LoVo (cell line): ENCODE measurements around the gene ASB4.
"Not testable (repeated sequence)": the region's sequence is repeated elsewhere in the genome, so short reads cannot be mapped to it uniquely, and the experiment has no call there.

ENCODE experiments used
- DNase-seq: peaks from one replicate; pipeline ENCODE4 v3.0.0-alpha.2; 2016; ENCODE audit warnings: low spot score

Gene ASB4

DNA sequence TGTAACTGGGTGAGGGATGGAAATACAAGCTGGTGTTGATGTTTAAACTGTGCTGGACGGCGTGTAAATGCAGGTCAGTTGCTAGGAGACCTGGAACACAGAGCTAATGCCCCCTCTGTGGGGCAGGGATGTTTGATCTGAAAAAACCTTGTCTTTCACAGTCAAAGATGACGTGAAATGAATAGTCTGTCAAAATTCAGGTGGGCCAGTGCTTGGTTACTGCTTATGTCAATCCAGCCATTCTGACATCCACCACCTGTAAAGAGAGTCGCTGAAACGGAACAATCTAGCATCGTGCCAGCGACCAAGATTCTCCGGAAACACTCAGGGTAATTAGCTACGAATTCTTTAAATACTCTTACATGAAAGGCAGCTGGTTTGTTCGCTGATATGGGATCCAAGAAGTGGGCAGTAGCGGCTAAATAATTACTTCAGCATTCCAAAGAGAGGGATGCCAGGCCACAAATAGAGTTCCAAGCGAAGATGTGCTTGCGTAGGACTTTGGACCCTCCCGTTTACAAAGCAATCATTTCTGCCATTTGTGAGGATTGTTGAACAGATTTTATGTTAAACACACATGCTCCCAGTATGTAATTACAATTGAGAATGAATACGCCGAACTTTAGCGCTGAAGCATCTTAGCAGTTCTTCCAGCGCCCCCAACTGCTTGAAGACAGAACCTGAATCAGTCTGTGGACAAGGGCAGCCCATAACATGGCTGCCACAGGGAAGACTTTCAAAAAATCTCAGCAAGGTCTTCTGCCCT, 7.3 kb upstream of the ASB4 start:
- no peak for DNase-seq

DNA sequence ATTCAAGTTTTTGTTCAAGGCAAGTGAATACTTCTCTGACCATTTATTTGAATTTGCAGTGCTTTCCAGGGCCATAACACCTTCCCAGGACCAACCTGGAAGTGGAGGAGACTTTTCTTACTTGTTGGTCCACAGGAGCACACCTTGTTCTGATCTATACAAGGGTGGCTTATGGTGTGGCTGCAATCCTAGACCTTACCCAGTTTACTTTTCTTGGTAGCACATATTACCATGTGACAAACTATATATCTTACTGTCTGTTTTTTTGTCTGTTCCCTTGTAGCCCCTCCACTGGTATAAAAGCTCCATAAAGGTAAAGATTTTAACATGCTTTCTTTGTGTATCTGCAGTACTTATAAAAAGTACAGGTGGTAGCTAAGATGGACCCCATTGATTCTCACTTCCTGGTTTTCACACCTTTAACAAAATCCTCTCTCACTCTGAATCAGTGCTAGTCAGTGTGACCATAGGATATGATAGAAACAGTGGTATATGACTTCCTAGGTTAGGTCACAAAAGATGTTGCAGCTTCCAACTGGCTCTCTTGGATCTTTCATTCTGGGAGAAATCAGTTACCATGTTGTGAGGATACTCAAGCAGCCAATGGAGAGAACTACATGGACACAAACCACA, 5.6 kb upstream of the ASB4 start:
- no peak for DNase-seq

GRCh38 chr7:95481271-95482165, 4.2 kb upstream of the ASB4 start:
- no peak for DNase-seq

DNA sequence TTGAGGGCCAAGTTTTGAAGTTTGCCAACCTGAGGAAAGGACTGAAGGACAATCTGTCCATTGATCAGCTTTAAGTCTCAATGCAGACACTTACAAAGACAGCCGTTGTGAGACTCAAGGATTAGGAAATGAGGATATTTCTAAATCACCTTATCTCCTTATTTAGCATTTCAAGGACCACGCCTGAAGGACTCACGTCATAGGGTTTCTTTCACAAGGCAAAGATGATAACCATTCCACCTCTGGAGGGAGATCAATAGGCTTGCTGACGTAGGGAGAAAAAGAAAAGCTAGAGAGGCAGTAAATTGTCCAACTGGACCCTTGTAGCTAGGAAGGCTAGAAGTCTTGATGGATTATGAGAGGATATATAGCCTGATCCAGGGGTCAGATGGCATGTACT, 3.3 kb upstream of the ASB4 start:
- no peak for DNase-seq

GRCh38 chr7:95490231-95490762, 4.6 kb downstream of the ASB4 start:
- DNase-seq, result no peak

DNA sequence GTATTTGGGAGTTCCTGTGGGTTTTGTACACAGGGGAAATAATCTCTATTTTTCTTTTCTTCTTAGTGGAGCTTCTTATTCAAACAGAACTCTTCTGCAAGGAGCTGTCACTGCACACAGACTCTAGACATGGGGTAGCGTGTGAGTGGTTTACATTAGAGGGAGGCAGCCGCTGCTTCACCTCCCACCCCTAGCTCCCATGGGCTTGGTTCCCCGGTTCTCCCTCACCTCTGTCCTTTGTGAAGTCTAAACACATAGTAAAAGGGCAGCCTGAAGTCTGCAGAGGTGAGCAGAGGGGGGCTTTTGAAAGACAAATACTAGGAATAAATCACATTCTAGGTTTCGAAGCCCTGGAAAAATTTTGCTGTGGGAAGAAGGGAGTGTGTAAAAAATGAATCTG, 5.5 kb downstream of the ASB4 start:
- no peak for DNase-seq

- DNase-seq, result peak; percentile 98
Observed at GRCh38 chr7:95491634-95492314, 6.0 kb downstream of the ASB4 start.

GRCh38 chr7:95493247-95493646, 7.5 kb downstream of the ASB4 start:
- DNase-seq, result no peak

- no peak for DNase-seq
Observed at GRCh38 chr7:95493844-95494243, 8.1 kb downstream of the ASB4 start.

DNA sequence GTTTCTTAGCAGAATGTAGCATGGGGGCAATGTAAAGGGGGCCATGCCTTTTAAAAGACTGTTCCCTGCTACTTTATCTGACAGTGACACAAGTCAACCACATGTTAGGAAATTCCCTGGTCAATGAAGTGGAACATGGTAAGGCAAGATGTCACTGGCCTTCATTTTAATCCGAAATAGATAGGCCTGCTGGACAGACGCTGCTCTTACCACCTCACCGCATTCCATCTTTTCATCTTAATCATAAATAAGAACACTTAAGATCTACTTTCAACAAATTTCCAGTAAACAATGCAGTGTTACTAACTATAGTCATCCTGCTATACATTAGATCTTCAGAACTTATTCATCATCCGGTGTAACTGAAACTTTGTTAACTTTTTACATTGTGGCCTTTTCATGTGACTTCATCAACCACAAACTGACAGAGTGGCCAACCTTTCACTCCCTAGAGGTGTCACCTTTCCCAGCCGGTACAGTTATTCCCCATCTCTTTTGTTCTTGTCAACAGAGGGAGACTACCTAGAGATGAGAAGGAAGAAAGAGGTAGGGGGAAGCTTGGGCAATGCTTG, 15.6 kb downstream of the ASB4 start:
- DNase-seq, result no peak

DNA sequence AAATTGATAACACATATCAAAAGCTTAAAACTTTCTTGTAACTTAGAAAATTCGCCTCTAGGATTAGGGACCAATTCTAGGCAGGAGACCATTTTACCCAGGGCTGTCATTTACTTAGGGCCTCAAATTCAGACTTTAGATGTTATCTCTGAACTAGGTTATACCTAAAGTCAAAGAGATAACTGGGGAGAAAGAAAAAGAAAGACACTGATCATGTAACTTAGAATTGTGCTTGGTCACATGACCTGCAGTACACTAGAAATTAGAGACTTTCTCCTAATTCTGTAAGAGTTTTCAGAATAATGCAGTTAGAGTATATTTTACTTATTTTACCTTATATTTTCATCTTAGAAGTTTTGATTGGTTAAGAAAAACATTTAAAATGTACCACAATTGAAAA, 16.7 kb downstream of the ASB4 start:
- DNase-seq, result no peak

DNA sequence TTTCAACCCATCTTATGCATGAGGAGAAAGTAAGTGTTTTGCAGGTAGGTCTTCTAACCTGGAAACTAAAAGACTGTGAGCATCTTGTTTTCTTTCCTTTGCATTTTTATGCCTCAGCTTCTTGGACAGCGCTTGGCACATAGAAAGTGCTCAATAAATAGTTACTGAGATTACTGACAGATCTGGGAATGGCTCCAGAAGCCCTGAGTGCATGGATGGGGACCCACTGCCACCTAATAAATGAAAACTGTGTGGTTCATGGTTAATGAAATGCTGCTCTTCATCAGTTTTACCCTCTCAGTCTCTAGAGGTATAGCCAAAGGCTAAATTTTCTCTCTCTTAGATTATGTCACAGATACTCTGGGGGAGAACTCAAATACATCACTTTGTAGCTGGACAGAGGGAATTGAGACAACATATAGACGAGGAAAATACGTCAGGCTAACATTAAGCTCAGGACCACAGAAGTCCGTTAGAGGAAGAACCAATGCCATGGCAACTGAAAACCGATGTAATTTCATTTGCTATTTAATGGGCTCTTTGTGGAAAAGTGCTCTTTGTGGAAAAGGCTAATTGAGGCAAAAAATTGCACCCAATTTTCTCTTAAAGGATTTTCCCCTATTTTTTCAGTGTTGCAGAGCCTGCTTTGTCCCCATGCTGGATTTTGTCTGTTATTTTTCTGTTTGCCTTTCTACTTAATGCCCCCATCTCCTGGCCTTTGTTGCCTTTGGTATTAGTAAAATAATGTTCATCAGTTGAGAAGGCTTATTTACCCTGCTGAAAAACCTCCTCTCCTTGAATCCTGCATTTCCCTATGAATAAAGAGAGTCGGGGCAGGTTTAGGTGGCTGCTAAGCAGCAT, 17.8 kb downstream of the ASB4 start:
- DNase-seq, result no peak

GRCh38 chr7:95504132-95504588, 18.4 kb downstream of the ASB4 start:
- not testable (repeated sequence) for DNase-seq

- no peak for DNase-seq
Observed at GRCh38 chr7:95508780-95509179, 23.0 kb downstream of the ASB4 start.

GRCh38 chr7:95509199-95509598, 23.5 kb downstream of the ASB4 start:
- no peak for DNase-seq

GRCh38 chr7:95511716-95512260, 26.0 kb downstream of the ASB4 start:
- peak; percentile 80 for DNase-seq

- DNase-seq, result no peak
Observed at GRCh38 chr7:95517458-95517857, 31.7 kb downstream of the ASB4 start.

GRCh38 chr7:95517870-95518269, 32.1 kb downstream of the ASB4 start:
- no peak for DNase-seq

DNA sequence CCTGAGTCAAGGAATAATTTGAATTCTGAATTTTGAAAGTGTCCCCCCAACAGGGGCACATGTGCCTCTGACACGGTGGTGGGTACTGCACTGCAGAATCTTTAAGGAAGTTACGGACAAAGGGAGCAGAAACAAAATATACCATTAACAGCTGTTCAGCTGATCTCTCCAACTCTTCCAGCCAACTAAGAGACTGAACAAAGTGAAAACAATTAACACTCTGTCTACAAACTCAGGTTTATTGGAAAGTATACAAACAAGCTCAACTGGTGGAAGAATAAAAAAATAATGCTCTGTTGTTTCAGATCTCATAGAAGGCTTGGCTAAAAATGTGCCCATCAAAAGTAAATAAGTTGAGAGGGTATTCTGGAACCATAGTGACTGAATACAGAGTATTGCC, 34.4 kb downstream of the ASB4 start:
- DNase-seq, result no peak

- DNase-seq, result peak; percentile 16
Observed at GRCh38 chr7:95525503-95525902, 39.8 kb downstream of the ASB4 start.
